T-helper 22 cell (primary cell): ENCODE measurements around the gene MRC2.

Source experiments
- DNase-seq: peaks from one replicate; pipeline ENCODE4 v3.0.0-alpha.2; 2020; ENCODE audit warnings: low read depth

The MRC2 gene

GRCh38 chr17:62664336-62665120 lies 37.1 kb downstream of the MRC2 start:
- DNase-seq = no peak

- DNase-seq = no peak
These were observed 38.1 kb downstream of the MRC2 start for GRCh38 chr17:62665599-62665998.

GRCh38 chr17:62666061-62666800 lies 38.8 kb downstream of the MRC2 start:
- DNase-seq = no peak

GRCh38 chr17:62666801-62667591 lies 39.5 kb downstream of the MRC2 start:
- no peak for DNase-seq

- DNase-seq = no peak
These were observed 40.8 kb downstream of the MRC2 start for GRCh38 chr17:62668091-62668804.

- DNase-seq = no peak
These were observed 42.8 kb downstream of the MRC2 start for GRCh38 chr17:62670202-62670821.

- DNase-seq = no peak
These were observed 44.1 kb downstream of the MRC2 start for GRCh38 chr17:62671553-62671952.

- no peak for DNase-seq
These were observed 45.5 kb downstream of the MRC2 start for GRCh38 chr17:62672957-62673356.

- DNase-seq = no peak
These were observed 46.3 kb downstream of the MRC2 start for GRCh38 chr17:62673614-62674362.

- DNase-seq = no peak
These were observed 46.9 kb downstream of the MRC2 start for GRCh38 chr17:62674363-62674739.

GRCh38 chr17:62674841-62675240 lies 47.4 kb downstream of the MRC2 start:
- no peak for DNase-seq

- DNase-seq = no peak
These were observed 47.8 kb downstream of the MRC2 start for GRCh38 chr17:62675260-62675659.

- no peak for DNase-seq
These were observed 48.2 kb downstream of the MRC2 start for GRCh38 chr17:62675701-62676100.

GRCh38 chr17:62676231-62676943 lies 48.9 kb downstream of the MRC2 start:
- no peak for DNase-seq

GRCh38 chr17:62676952-62677596 lies 49.6 kb downstream of the MRC2 start:
- DNase-seq = no peak

- no peak for DNase-seq
These were observed 50.9 kb downstream of the MRC2 start for GRCh38 chr17:62678214-62678919.

GRCh38 chr17:62679866-62680377 lies 52.5 kb downstream of the MRC2 start:
- no peak for DNase-seq

- no peak for DNase-seq
These were observed 53.1 kb downstream of the MRC2 start for GRCh38 chr17:62680541-62681052.
